ENCODE results near the gene PRSS12. TPM values are rescaled to one million over a fixed set of nuclear protein-coding genes. Genes with fewer than 3 reads are reported as not detected.

Gene PRSS12
- total and polyA plus RNA-seq, 9 donors, result 0.35 to 5.9 (median 1.2) TPM

GRCh38 chr4:118350961-118351360 lies 1.8 kb downstream of the PRSS12 start:
- WGBS, 3 donors, result 51 to 62% (median 55%) methylated on average over 3 of the region's 3 CpGs
- no peaks in the 10 kb centered on the region for H3K27me3 ChIP-seq
- H3K4me3 ChIP-seq, result no peak overlapping the region
- H3K9me3 ChIP-seq, result no peaks in the 10 kb centered on the region
- intact Hi-C loops (cut with DNase I), result no loop called here
- TF ChIP-seq EP300 (IDR thresholded peaks at IDR 0.05) (no peak), POLR2A (IDR thresholded peaks at IDR 0.05) (no peak)
- TF ChIP-seq, protein P1, sequence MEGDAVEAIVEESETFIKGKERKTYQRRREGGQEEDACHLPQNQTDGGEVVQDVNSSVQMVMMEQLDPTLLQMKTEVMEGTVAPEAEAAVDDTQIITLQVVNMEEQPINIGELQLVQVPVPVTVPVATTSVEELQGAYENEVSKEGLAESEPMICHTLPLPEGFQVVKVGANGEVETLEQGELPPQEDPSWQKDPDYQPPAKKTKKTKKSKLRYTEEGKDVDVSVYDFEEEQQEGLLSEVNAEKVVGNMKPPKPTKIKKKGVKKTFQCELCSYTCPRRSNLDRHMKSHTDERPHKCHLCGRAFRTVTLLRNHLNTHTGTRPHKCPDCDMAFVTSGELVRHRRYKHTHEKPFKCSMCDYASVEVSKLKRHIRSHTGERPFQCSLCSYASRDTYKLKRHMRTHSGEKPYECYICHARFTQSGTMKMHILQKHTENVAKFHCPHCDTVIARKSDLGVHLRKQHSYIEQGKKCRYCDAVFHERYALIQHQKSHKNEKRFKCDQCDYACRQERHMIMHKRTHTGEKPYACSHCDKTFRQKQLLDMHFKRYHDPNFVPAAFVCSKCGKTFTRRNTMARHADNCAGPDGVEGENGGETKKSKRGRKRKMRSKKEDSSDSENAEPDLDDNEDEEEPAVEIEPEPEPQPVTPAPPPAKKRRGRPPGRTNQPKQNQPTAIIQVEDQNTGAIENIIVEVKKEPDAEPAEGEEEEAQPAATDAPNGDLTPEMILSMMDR (IDR thresholded peaks at IDR 0.05), result no peak
- H3K36me3 ChIP-seq, result no peaks in the 10 kb centered on the region
- no peak overlapping the region for H3K27ac ChIP-seq
- H3K4me1 ChIP-seq (ENCODE audit: insufficient read depth), result peaks cover 5% of the 10 kb centered on the region
- DNase-seq, result no peak

DNA sequence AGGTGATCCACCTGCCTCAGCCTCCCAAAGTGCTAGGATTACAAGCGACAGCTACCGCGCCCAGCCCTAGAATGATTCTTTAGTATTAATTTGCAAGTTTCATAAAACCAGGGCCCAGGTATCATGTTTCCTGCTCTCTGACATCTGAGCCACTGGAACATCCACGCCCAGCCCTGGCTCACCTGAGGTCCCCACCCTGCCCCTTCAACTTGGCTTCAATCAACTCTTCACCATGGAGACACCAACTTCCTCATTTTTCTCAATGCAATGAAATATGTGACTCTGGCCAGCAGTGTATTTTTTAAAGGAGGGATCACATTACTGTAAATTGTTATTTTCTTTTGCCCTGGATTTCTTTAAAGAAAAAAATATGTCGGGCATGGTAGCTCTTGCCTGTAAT lies 3.9 kb downstream of the PRSS12 start:
- TF ChIP-seq, protein P1 (IDR thresholded peaks at IDR 0.05), result no peak
- TF ChIP-seq EP300 (IDR thresholded peaks at IDR 0.05), result no peak
- TF ChIP-seq POLR2A (IDR thresholded peaks at IDR 0.05), result no peak
- Histone ChIP-seq H3K36me3 (no peaks in the 10 kb centered on the region), H3K4me1 (ENCODE audit: insufficient read depth) (peaks cover 5% of the 10 kb centered on the region), H3K27me3 (no peaks in the 10 kb centered on the region), H3K9me3 (no peaks in the 10 kb centered on the region), H3K27ac (no peak overlapping the region), H3K4me3 (no peak overlapping the region)
- intact Hi-C loops (cut with DNase I), result no loop called here
- no peak for DNase-seq
- 83 to 91% (median 85%) methylated on average over 5 of the region's 5 CpGs for WGBS, 3 donors

DNA sequence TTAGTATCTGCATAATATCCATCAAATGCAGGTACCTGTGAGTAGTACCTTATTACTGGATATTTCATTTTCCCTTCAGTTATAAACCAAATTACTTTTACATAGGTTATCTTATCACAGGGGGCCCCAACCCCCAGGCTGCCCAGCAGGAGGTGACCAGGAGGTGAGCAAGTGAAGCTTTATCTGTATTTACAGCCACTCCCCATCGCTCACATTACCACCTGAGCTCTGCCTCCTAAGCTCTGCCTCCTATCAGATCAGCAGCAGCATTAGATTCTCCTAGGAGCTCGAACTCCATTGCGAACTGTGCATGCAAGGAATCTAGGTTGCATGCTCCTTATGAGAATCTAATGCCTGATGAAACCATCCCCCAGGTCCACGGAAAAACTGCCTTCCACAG lies 6.3 kb downstream of the PRSS12 start:
- no peaks in the 10 kb centered on the region for H3K36me3 ChIP-seq
- intact Hi-C loops (cut with DNase I), result no loop called here

GRCh38 chr4:118345813-118346212 lies 7.0 kb downstream of the PRSS12 start:
- intact Hi-C loops (cut with DNase I), result no loop called here
- no peaks in the 10 kb centered on the region for H3K27me3 ChIP-seq
- TF ChIP-seq POLR2A (IDR thresholded peaks at IDR 0.05), result no peak
- no peak for TF ChIP-seq EP300 (IDR thresholded peaks at IDR 0.05)
- TF ChIP-seq, protein P1 (IDR thresholded peaks at IDR 0.05), result no peak
- no peak overlapping the region for H3K4me3 ChIP-seq
- H3K27ac ChIP-seq, result no peak overlapping the region
- WGBS, 3 donors, result 81 to 83% (median 82%) methylated on average over 1 of the region's 1 CpG
- no peak for DNase-seq
- H3K9me3 ChIP-seq, result no peaks in the 10 kb centered on the region
- no peaks in the 10 kb centered on the region for H3K36me3 ChIP-seq
- H3K4me1 ChIP-seq (ENCODE audit: insufficient read depth), result no peaks in the 10 kb centered on the region

More for the DNA sequence above, 6.3 kb downstream of the PRSS12 start:
- Histone ChIP-seq H3K9me3 (no peaks in the 10 kb centered on the region), H3K27me3 (no peaks in the 10 kb centered on the region), H3K27ac (no peak overlapping the region), H3K4me3 (no peak overlapping the region), H3K4me1 (ENCODE audit: insufficient read depth) (no peaks in the 10 kb centered on the region)
- no peak for DNase-seq
- 83 to 90% (median 88%) methylated on average over 4 of the region's 4 CpGs for WGBS, 3 donors
- no peak for TF ChIP-seq EP300 (IDR thresholded peaks at IDR 0.05)
- TF ChIP-seq POLR2A (IDR thresholded peaks at IDR 0.05), result no peak
- TF ChIP-seq, protein P1 (IDR thresholded peaks at IDR 0.05), result no peak

DNA sequence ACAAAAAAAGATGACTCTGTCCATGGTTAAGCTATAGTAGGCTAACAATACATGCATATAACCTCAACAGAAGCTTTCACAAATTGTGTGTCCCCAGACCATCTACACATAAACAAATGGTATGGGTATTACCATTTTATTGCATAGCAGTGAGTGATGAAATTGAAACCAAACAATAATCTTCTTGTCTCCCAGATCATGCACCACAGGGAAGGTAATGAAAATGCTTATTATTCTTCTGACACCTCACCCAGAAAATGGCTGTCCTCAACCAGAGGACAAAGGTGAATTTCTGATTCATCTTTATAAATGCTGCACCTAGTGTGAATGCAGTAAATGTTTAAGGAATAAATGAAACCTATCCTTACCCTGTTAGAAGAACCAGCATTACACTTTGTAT lies 8.0 kb downstream of the PRSS12 start:
- Histone ChIP-seq H3K9me3 (no peaks in the 10 kb centered on the region), H3K36me3 (no peaks in the 10 kb centered on the region), H3K4me3 (no peak overlapping the region), H3K27ac (no peak overlapping the region), H3K4me1 (ENCODE audit: insufficient read depth) (no peaks in the 10 kb centered on the region), H3K27me3 (no peaks in the 10 kb centered on the region)
- DNase-seq, result no peak
- no peak for TF ChIP-seq EP300 (IDR thresholded peaks at IDR 0.05)
- TF ChIP-seq POLR2A (IDR thresholded peaks at IDR 0.05), result no peak
- TF ChIP-seq, protein P1 (IDR thresholded peaks at IDR 0.05), result no peak
- intact Hi-C loops (cut with DNase I), result no loop called here

Data from ovary (tissue), 9 donors.